Mammary epithelial cell (primary cell): ENCODE data around the gene PFKFB3.

Experiments used
- EZH2 ChIP-seq: IDR thresholded peaks from 2 replicates; pipeline ENCODE4 v1.6.1; 2012; ENCODE audit warnings: low read length, inconsistent platforms, borderline replicate concordance
- TF ChIP-seq, protein P1 (sequence below), 2 donors: IDR thresholded peaks in 1 of 2; conservative IDR thresholded peaks in 1 of 2; 2 replicates each; pipeline ENCODE4 v1.5.1; 2011 to 2012; ENCODE audit warnings: inconsistent platforms in 2 of 2, low read length in 2 of 2, mild to moderate bottlenecking in 2 of 2, control low read depth in 1 of 2, low read depth in 1 of 2; ENCODE audit not compliant: insufficient read depth in 1 of 2; ENCODE audit errors: extremely low read depth in 1 of 2

DNA sequence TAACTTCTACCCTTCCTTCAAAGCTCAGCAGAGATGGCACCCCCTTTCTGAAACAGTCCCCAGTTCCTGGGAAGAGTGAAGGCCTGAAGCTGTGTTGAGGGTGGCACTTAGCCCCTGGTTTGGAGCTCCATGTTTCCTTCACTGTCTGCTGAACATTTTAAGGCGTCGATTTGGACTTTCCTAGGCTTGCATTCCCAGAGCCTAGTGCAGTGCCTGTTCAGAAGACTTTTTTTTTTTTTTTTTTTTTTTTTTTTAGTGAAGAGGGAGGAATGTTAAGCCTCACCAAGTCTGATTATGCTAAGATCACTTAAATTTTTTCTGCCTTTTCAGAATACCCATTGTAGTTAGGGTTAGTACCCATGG lies 97.0 kb downstream of the PFKFB3 start:
- TF ChIP-seq EZH2, result no peak
- TF ChIP-seq, protein P1, sequence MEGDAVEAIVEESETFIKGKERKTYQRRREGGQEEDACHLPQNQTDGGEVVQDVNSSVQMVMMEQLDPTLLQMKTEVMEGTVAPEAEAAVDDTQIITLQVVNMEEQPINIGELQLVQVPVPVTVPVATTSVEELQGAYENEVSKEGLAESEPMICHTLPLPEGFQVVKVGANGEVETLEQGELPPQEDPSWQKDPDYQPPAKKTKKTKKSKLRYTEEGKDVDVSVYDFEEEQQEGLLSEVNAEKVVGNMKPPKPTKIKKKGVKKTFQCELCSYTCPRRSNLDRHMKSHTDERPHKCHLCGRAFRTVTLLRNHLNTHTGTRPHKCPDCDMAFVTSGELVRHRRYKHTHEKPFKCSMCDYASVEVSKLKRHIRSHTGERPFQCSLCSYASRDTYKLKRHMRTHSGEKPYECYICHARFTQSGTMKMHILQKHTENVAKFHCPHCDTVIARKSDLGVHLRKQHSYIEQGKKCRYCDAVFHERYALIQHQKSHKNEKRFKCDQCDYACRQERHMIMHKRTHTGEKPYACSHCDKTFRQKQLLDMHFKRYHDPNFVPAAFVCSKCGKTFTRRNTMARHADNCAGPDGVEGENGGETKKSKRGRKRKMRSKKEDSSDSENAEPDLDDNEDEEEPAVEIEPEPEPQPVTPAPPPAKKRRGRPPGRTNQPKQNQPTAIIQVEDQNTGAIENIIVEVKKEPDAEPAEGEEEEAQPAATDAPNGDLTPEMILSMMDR (conservative IDR thresholded peaks at IDR 0.05 in 1 of 2, IDR thresholded peaks at IDR 0.05 in 1 of 2; ENCODE audit: extremely low read depth in 1 of 2, insufficient read depth in 1 of 2, low read depth in 1 of 2, low read length in 2 of 2), result no peak
